ENCODE measurements around the gene HBD.
A peak's percentile ranks its signal among the peaks of the same experiment; 100 is the strongest.

Gene HBD

DNA sequence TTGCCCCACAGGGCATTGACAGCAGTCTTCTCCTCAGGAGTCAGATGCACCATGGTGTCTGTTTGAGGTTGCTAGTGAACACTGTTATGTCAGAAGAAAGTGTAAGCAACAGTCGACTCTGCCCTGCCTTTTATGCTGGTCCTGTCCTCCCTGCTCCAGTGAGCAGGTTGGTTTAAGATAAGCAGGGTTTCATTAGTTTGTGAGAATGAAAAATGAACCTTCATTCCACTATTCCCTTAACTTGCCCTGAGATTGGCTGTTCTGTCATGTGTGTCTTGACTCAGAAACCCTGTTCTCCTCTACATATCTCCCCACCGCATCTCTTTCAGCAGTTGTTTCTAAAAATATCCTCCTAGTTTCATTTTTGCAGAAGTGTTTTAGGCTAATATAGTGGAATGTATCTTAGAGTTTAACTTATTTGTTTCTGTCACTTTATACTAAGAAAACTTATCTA, at the start of gene HBD:
Gene HBD (minus strand): TSS at position 103 of the 454 bp plus-strand sequence. CDS start 50 bp downstream, at position 53.
- Mint-ChIP-seq H3K36me3 (ENCODE audit: low read depth) (no peaks in the 10 kb centered on the region), H3K27ac (peak within 1 kb of the TSS; percentile 17), H3K4me1 (ENCODE audit: low read depth) (peaks cover 13% of the 10 kb centered on the region), H3K27me3 (ENCODE audit: low read depth) (peaks cover 21% of the 10 kb centered on the region), H3K9me3 (no peaks in the 10 kb centered on the region), H3K4me3 (peak within 1 kb of the TSS; percentile 58)
- peak; percentile 5 for DNase-seq (ENCODE audit: low spot score)

DNA sequence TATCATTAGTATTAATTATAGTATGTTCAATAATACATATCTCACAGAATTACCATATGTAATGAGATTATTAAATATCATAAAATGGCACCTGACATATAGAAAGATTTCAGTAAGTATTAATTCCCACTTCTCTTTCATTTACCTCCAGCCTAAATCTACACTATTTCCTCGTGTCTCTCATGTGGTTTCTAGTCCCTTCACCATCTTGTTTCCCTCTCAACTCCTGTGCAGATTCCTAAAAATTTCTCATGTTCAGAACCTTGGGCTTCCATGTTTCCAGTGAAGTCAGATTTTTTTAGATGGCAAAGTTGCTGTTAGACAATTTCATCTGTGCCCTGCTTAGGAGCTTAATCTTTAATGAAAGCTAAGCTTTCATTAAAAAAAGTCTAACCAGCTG, 49.6 kb upstream of the HBD start:
- Mint-ChIP-seq H3K27ac (no peak overlapping the region), H3K36me3 (ENCODE audit: low read depth) (no peaks in the 10 kb centered on the region), H3K4me1 (ENCODE audit: low read depth) (peaks cover 4% of the 10 kb centered on the region), H3K27me3 (ENCODE audit: low read depth) (no peaks in the 10 kb centered on the region), H3K9me3 (no peaks in the 10 kb centered on the region), H3K4me3 (no peak overlapping the region)
- no peak for DNase-seq (ENCODE audit: low spot score)

DNA sequence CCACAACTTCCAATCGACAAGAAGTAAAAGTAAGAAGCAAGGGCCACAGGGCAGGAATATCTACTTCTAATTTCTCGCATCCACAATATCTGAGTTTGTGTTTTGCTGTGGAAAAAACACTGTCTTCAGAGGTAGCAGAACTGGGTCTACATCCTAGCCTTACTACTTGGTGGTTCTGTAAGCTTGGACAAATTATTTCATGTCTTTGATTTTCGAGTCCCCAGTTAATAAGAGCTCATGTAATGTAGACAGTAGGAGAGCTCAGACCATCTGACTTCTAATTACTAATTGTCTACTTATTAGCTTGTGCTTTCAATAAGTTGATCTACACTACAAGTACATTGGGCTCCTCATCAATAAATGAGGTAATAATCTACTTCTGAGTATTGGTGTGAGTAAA, 48.8 kb upstream of the HBD start:
- Mint-ChIP-seq H3K27me3 (ENCODE audit: low read depth) (no peaks in the 10 kb centered on the region), H3K27ac (no peak overlapping the region), H3K4me3 (no peak overlapping the region), H3K36me3 (ENCODE audit: low read depth) (no peaks in the 10 kb centered on the region), H3K9me3 (no peaks in the 10 kb centered on the region), H3K4me1 (ENCODE audit: low read depth) (peaks cover 4% of the 10 kb centered on the region)
- DNase-seq (ENCODE audit: low spot score) = no peak

DNA sequence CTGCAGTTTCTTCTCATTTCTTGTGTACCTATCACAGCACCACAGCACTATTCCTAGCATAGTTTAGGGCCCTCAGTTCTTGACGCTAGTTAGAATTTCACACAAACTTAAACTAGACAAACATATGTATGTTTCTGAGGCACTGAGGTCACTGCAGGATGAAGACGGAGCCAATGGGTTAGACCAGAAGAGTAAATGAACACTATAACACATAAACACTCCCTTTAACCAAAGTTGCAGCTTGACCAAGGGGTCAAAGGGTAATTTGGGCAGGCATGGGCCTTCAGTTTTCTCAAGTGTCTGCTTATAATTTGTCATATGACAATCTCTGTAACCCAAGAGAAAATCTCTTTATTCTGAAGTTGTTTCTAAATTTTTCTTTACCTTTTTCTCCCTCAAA, 48.3 kb upstream of the HBD start:
- Mint-ChIP-seq H3K27ac (no peak overlapping the region), H3K27me3 (ENCODE audit: low read depth) (no peaks in the 10 kb centered on the region), H3K4me1 (ENCODE audit: low read depth) (peaks cover 4% of the 10 kb centered on the region), H3K4me3 (no peak overlapping the region), H3K9me3 (no peaks in the 10 kb centered on the region), H3K36me3 (ENCODE audit: low read depth) (no peaks in the 10 kb centered on the region)
- no peak for DNase-seq (ENCODE audit: low spot score)

DNA sequence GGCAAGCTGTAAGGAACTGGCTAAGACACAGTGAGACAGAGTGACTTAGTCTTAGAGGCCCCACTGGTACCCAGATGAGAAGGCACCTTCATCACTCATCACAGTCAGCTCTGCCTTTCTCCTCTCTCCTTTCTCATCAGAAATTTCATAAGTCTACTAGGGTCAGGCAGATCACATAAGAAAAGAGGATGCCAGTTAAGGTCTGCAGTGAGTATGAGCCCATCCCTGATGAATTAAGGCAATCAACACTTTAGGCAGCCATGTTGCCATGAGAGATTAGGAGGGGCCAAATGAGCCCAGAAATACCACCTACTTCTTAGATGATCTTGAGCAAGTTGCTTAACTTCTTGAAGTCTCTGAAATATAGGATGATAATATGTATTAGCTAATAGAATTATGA, 47.3 kb upstream of the HBD start:
- no peak overlapping the region for H3K27ac Mint-ChIP-seq
- no peak for DNase-seq (ENCODE audit: low spot score)
- peaks cover 4% of the 10 kb centered on the region for H3K4me1 Mint-ChIP-seq (ENCODE audit: low read depth)
- H3K9me3 Mint-ChIP-seq = no peaks in the 10 kb centered on the region
- H3K36me3 Mint-ChIP-seq (ENCODE audit: low read depth) = no peaks in the 10 kb centered on the region
- no peaks in the 10 kb centered on the region for H3K27me3 Mint-ChIP-seq (ENCODE audit: low read depth)
- no peak overlapping the region for H3K4me3 Mint-ChIP-seq

DNA sequence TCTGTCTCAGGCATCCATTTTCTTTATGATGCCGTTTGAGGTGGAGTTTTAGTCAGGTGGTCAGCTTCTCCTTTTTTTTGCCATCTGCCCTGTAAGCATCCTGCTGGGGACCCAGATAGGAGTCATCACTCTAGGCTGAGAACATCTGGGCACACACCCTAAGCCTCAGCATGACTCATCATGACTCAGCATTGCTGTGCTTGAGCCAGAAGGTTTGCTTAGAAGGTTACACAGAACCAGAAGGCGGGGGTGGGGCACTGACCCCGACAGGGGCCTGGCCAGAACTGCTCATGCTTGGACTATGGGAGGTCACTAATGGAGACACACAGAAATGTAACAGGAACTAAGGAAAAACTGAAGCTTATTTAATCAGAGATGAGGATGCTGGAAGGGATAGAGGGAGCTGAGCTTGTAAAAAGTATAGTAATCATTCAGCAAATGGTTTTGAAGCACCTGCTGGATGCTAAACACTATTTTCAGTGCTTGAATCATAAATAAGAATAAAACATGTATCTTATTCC, 46.4 kb upstream of the HBD start:
- no peak overlapping the region for H3K4me3 Mint-ChIP-seq
- no peak overlapping the region for H3K27ac Mint-ChIP-seq
- DNase-seq (ENCODE audit: low spot score) = peak; percentile 25
- no peaks in the 10 kb centered on the region for H3K27me3 Mint-ChIP-seq (ENCODE audit: low read depth)
- H3K4me1 Mint-ChIP-seq (ENCODE audit: low read depth) = peaks cover 4% of the 10 kb centered on the region
- no peaks in the 10 kb centered on the region for H3K9me3 Mint-ChIP-seq
- no peaks in the 10 kb centered on the region for H3K36me3 Mint-ChIP-seq (ENCODE audit: low read depth)

DNA sequence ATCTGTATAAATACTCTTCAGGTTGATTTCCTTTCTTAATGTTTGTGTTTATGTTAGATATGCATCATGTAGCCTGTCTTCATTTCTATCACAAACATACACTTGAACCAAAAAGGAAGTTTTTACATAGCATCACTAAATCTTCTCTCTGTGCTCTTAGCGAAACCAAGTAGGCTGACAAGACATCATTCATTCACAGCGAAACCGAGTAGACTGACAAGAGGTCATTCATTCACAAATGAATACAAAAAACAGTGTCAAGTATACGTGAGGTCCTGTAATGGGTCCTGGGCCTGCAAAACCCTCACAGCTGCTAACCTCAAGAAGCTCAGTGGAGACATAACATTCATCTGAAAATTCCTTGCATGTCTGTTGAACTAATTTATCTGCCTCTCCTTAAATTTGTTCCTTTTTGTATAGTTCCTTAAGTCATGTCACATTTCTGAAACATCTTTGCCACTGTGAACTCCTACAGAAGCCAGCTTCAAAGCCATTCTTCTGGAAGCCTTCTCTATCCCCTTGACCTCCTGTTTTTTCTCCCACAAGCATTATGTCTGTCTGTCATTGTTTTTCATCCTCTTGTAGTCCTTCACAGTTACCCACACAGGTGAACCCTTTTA, 45.3 kb upstream of the HBD start:
- no peaks in the 10 kb centered on the region for H3K36me3 Mint-ChIP-seq (ENCODE audit: low read depth)
- H3K27me3 Mint-ChIP-seq (ENCODE audit: low read depth) = no peaks in the 10 kb centered on the region
- peaks cover 4% of the 10 kb centered on the region for H3K4me1 Mint-ChIP-seq (ENCODE audit: low read depth)

DNA sequence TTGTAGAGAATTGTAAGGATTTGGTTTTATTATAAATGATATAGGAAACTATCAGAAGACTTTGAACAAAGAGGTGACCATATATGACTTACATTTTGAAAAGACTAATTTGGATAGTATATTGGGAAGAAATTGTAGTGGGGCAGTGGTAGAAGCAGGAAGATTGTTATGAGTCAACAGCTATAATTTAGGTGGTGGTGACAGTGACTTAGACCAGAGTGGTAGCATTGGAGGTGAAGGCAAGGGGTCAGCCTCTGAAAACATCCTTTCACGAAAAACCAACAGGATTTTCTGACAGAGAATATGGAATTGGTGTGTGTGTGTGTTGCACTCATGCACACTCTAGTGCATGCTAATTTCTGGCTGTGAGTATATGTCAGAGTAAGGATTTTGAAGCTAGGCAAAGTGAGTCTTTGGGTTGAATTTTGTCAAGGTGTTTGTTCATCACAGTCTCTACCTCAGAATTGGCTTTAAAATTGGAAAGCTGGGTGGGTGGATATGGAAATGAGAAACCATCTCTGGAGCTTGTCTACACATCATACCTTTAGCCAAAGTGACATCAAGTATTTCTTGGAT, 43.6 kb upstream of the HBD start:
- peaks cover 4% of the 10 kb centered on the region for H3K4me1 Mint-ChIP-seq (ENCODE audit: low read depth)
- H3K27ac Mint-ChIP-seq = no peak overlapping the region
- no peaks in the 10 kb centered on the region for H3K9me3 Mint-ChIP-seq
- no peak for DNase-seq (ENCODE audit: low spot score)
- no peak overlapping the region for H3K4me3 Mint-ChIP-seq
- no peaks in the 10 kb centered on the region for H3K27me3 Mint-ChIP-seq (ENCODE audit: low read depth)
- H3K36me3 Mint-ChIP-seq (ENCODE audit: low read depth) = no peaks in the 10 kb centered on the region

More for the DNA sequence above, 45.3 kb upstream of the HBD start:
- H3K9me3 Mint-ChIP-seq = no peaks in the 10 kb centered on the region
- no peak for DNase-seq (ENCODE audit: low spot score)
- H3K27ac Mint-ChIP-seq = no peak overlapping the region
- no peak overlapping the region for H3K4me3 Mint-ChIP-seq

DNA sequence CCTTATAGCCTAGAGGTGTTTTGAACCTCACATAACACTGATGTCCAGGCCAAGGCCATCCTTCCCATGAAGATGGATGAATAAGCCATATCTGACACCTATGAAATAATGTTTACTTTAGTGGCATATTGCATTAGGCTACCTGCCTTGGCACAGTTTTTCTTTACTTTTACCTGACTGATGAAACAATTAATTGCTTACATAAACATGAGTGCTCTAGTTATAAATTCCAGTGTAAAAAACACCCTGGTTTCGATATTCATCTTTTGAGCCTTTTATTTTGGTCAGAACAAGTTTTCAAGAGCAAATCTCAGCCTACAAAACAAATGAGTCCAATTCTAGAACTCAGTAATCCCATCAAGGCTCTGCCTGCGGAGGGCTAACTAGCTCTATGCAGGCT, 42.4 kb upstream of the HBD start:
- Mint-ChIP-seq H3K4me3 (no peak overlapping the region), H3K36me3 (ENCODE audit: low read depth) (no peaks in the 10 kb centered on the region), H3K4me1 (ENCODE audit: low read depth) (peaks cover 4% of the 10 kb centered on the region), H3K27me3 (ENCODE audit: low read depth) (no peaks in the 10 kb centered on the region), H3K27ac (no peak overlapping the region), H3K9me3 (no peaks in the 10 kb centered on the region)
- DNase-seq (ENCODE audit: low spot score) = no peak

DNA sequence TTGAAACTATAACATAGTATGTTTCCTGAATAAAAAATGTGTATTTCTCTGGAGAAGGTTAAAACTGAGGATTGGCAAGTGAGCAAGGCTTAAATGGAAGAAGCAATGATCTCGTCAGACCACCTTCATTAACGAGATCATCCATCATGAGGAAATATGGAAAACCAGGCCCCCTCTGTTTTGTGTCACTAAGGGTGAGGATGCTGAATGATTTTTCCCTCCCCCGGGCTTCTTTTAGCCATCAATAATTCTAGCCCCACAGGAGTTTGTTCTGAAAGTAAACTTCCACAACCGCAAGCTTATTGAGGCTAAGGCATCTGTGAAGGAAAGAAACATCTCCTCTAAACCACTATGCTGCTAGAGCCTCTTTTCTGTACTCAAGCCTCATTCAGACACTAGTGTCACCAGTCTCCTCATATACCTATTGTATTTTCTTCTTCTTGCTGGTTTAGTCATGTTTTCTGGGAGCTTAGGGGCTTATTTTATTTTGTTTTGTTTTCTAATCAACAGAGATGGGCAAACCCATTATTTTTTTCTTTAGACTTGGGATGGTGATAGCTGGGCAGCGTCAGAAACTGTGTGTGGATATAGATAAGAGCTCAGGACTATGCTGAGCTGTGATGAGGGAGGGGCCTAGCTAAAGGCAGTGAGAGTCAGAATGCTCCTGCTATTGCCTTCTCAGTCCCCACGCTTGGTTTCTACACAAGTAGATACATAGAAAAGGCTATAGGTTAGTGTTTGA, 41.3 kb upstream of the HBD start:
- Mint-ChIP-seq H3K4me1 (ENCODE audit: low read depth) (peaks cover 1% of the 10 kb centered on the region), H3K27me3 (ENCODE audit: low read depth) (no peaks in the 10 kb centered on the region), H3K36me3 (ENCODE audit: low read depth) (no peaks in the 10 kb centered on the region), H3K4me3 (no peak overlapping the region), H3K9me3 (no peaks in the 10 kb centered on the region), H3K27ac (no peak overlapping the region)
- DNase-seq (ENCODE audit: low spot score) = no peak

DNA sequence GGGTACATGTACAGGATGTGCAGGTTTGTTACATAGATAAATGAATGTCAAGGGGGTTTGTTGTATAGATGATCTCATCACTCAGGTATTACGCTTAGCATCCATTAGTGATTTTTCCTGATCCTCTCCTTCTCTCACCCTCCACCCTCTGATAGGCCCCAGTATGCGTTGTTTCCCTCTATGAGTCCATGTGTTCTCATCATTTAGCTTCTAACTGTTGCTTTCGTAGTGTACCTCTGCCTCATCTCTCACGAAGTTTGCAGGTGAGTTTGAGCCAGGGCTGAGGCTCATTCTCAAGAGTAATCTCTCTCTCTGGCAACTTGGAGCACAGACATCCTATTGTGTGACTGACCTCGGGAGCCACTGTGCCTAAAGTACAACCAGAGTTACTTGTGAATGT, 40.1 kb upstream of the HBD start:
- DNase-seq (ENCODE audit: low spot score) = no peak
- Mint-ChIP-seq H3K9me3 (no peaks in the 10 kb centered on the region), H3K36me3 (ENCODE audit: low read depth) (no peaks in the 10 kb centered on the region), H3K4me1 (ENCODE audit: low read depth) (no peaks in the 10 kb centered on the region), H3K27me3 (ENCODE audit: low read depth) (no peaks in the 10 kb centered on the region), H3K27ac (no peak overlapping the region), H3K4me3 (no peak overlapping the region)

DNA sequence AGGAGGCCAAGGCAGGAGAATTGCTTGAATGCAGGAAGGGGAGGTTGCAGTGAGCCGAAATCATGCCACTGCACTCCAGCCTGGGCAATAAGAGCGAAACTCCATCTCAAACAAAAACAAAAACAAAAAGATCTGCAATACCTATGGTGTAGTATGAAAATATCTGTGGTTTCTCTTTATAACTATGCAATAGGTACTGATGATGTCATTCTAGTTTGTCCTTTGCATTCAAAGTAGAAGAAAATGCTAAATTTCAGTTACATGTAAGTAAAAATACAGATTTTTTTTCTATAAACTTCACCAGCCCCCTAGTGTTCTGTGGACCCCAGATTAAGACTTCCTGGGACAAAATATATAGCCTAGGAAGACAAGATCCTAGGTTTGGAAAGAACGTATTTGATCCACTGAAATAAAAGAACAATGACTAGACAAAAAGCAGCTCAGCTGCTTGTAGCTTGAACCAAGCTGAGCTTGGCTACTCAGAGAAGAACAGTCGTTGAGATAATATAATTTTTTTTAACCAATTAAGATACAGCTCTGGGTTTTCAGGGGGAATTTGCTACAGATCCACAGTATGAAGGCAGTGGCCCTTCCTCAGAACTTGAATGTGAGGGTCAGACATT, 38.2 kb upstream of the HBD start:
- H3K4me3 Mint-ChIP-seq = no peak overlapping the region
- DNase-seq (ENCODE audit: low spot score) = no peak
- no peak overlapping the region for H3K27ac Mint-ChIP-seq
- no peaks in the 10 kb centered on the region for H3K36me3 Mint-ChIP-seq (ENCODE audit: low read depth)
- H3K27me3 Mint-ChIP-seq (ENCODE audit: low read depth) = no peaks in the 10 kb centered on the region
- no peaks in the 10 kb centered on the region for H3K9me3 Mint-ChIP-seq
- no peaks in the 10 kb centered on the region for H3K4me1 Mint-ChIP-seq (ENCODE audit: low read depth)

DNA sequence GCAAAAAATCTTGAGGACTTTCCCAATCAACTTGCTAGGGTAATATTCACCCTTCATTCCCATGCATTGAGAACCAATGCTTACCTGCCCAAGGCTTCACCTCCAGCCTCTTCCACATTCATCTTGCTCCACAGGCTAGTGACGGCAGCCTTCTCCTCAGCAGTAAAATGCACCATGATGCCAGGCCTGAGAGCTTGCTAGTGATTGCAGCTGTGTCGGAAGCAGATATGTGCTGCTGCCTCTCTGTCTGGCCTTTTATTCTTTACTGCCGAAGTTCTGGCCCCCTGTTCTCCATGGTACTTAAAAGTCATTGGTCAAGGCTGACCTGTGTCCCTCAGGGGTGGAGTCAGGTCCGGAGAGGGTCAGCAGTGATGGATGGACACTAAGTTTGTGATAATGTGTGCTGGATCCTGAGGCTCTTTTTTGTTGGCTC, 35.4 kb upstream of the HBD start, which contains the start of gene HBE1:
Gene HBE1 (minus strand): TSS at position 231 of the 433 bp plus-strand sequence. CDS start 55 bp downstream, at position 176.
- H3K36me3 Mint-ChIP-seq (ENCODE audit: low read depth) = no peaks in the 10 kb centered on the region
- no peak within 1 kb of the TSS for H3K4me3 Mint-ChIP-seq
- H3K4me1 Mint-ChIP-seq (ENCODE audit: low read depth) = no peaks in the 10 kb centered on the region
- H3K9me3 Mint-ChIP-seq = no peaks in the 10 kb centered on the region
- no peak for DNase-seq (ENCODE audit: low spot score)
- no peak within 1 kb of the TSS for H3K27ac Mint-ChIP-seq
- H3K27me3 Mint-ChIP-seq (ENCODE audit: low read depth) = peaks cover 2% of the 10 kb centered on the region

DNA sequence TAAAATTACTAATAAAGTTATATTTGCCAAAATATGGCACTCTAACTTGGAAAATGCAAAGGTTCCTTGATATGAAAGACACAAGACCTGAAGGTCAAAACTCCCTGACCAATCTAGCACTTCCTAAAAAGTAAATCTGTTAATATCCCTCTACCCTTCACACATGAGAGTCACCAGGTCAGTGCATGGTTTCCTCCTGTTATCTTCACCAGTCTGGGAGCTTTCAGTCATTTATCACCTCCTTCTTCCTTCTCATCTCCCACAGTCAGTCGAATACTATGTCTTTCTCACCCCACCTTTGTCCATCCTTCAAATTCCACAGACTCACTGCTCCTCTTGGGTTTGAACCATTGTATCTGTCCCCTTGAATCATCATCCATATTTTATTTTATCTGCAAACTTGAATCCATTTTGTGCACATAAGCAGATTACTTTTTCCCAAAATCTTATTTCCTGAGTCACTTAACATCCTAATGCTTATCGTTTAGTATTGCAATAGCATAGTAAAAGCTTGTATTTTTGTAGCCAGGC, 32.8 kb upstream of the HBD start:
- H3K4me1 Mint-ChIP-seq (ENCODE audit: low read depth) = no peaks in the 10 kb centered on the region
- H3K27ac Mint-ChIP-seq = no peak overlapping the region
- DNase-seq (ENCODE audit: low spot score) = no peak
- no peaks in the 10 kb centered on the region for H3K9me3 Mint-ChIP-seq
- H3K27me3 Mint-ChIP-seq (ENCODE audit: low read depth) = peaks cover 2% of the 10 kb centered on the region
- no peaks in the 10 kb centered on the region for H3K36me3 Mint-ChIP-seq (ENCODE audit: low read depth)
- H3K4me3 Mint-ChIP-seq = no peak overlapping the region

Measured in T-helper 2 cell treated with Interferon-gamma antibody and Interleukin-4, amounts not matched to agents 5 μg/mL and 100 μg/mL, for 36 hours (primary cell).